ENCODE results near the gene ZC3H13.

DNA sequence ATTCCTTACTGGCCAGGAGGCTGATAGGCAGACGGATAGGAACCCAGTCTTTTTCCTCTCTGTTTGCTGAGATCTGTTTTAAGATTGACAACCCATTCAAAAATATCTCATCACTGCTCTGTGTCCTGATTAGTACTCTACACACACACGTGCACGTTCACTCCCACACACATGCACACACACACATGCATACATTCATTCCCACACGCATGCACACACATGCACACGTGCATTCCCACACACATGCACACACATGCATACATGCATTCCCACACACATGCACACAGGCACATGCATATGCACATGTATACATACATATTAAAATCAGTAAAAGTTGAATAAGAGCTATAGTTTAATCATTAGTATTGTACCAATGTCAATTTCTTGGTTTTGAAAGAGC, 120.4 kb downstream of the ZC3H13 start:
- no peak for TF ChIP-seq EZH2 (IDR thresholded peaks at IDR 0.05; ENCODE audit: borderline replicate concordance, low read length)
- TF ChIP-seq, protein P1, sequence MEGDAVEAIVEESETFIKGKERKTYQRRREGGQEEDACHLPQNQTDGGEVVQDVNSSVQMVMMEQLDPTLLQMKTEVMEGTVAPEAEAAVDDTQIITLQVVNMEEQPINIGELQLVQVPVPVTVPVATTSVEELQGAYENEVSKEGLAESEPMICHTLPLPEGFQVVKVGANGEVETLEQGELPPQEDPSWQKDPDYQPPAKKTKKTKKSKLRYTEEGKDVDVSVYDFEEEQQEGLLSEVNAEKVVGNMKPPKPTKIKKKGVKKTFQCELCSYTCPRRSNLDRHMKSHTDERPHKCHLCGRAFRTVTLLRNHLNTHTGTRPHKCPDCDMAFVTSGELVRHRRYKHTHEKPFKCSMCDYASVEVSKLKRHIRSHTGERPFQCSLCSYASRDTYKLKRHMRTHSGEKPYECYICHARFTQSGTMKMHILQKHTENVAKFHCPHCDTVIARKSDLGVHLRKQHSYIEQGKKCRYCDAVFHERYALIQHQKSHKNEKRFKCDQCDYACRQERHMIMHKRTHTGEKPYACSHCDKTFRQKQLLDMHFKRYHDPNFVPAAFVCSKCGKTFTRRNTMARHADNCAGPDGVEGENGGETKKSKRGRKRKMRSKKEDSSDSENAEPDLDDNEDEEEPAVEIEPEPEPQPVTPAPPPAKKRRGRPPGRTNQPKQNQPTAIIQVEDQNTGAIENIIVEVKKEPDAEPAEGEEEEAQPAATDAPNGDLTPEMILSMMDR (conservative IDR thresholded peaks at IDR 0.05 in 1 of 2, IDR thresholded peaks at IDR 0.05 in 1 of 2; ENCODE audit: extremely low read depth in 1 of 2, insufficient read depth in 1 of 2, low read depth in 1 of 2, low read length in 2 of 2), result no peak
